NK-92 (cell line): ENCODE results near the gene KRTAP1-4.
"Not testable (repeated sequence)": the region's sequence is repeated elsewhere in the genome, so short reads cannot be mapped to it uniquely, and the experiment has no call there.

Source experiments
- DNase-seq: peaks from one replicate; lab custom pipeline; 2025; ENCODE audit not compliant: unreplicated experiment; lab: John Stamatoyannopoulos, UW

The KRTAP1-4 gene

GRCh38 chr17:41048441-41048840 is 18.4 kb upstream of the KRTAP1-4 start:
- DNase-seq, result no peak

GRCh38 chr17:41046735-41047465 is 16.9 kb upstream of the KRTAP1-4 start, which contains the start of gene KRTAP2-1:
Gene KRTAP2-1 (minus strand): TSS chr17:41047316. CDS start chr17:41047267, 49 bp downstream.
- DNase-seq, result not testable (repeated sequence)

- DNase-seq, result no peak
Measured at GRCh38 chr17:41042953-41043352, 13.0 kb upstream of the KRTAP1-4 start.

GRCh38 chr17:41040783-41041571 is 11.0 kb upstream of the KRTAP1-4 start, which contains the start of gene KRTAP1-1:
Gene KRTAP1-1 (minus strand): TSS chr17:41041450. CDS start chr17:41041397, 53 bp downstream.
- not testable (repeated sequence) for DNase-seq

- DNase-seq, result no peak
Measured at GRCh38 chr17:41037853-41038350, 7.9 kb upstream of the KRTAP1-4 start.

- DNase-seq, result not testable (repeated sequence)
Measured at GRCh38 chr17:41034346-41034935, 4.4 kb upstream of the KRTAP1-4 start, which contains the start of gene KRTAP1-3. Gene KRTAP1-3 (minus strand): TSS chr17:41034874. CDS start chr17:41034821, 53 bp downstream.

- no peak for DNase-seq
Measured at GRCh38 chr17:41026715-41027471, 3.1 kb downstream of the KRTAP1-4 start, which contains the start of gene KRTAP1-5. Gene KRTAP1-5 (minus strand): TSS chr17:41027208. CDS start chr17:41027155, 53 bp downstream.

GRCh38 chr17:41024697-41025096 is 5.3 kb downstream of the KRTAP1-4 start:
- no peak for DNase-seq

- DNase-seq, result no peak
Measured at GRCh38 chr17:41020336-41020735, 9.7 kb downstream of the KRTAP1-4 start.

- DNase-seq, result no peak
Measured at GRCh38 chr17:41019415-41019814, 10.6 kb downstream of the KRTAP1-4 start.

- no peak for DNase-seq
Measured at GRCh38 chr17:41018541-41018940, 11.5 kb downstream of the KRTAP1-4 start.

GRCh38 chr17:41016578-41017215 is 13.3 kb downstream of the KRTAP1-4 start:
- DNase-seq, result no peak

- no peak for DNase-seq
Measured at GRCh38 chr17:41015454-41015853, 14.5 kb downstream of the KRTAP1-4 start.

- no peak for DNase-seq
Measured at GRCh38 chr17:41013606-41014005, 16.4 kb downstream of the KRTAP1-4 start.

GRCh38 chr17:41013181-41013580 is 16.8 kb downstream of the KRTAP1-4 start:
- no peak for DNase-seq

- no peak for DNase-seq
Measured at GRCh38 chr17:41012326-41013120, 17.5 kb downstream of the KRTAP1-4 start.

GRCh38 chr17:41010441-41010840 is 19.6 kb downstream of the KRTAP1-4 start:
- no peak for DNase-seq

GRCh38 chr17:41009936-41010335 is 20.1 kb downstream of the KRTAP1-4 start:
- DNase-seq, result no peak

GRCh38 chr17:41009301-41009760 is 20.7 kb downstream of the KRTAP1-4 start:
- DNase-seq, result no peak
